RWPE2 (cell line): ENCODE results near the gene KIF26B.

ENCODE experiments used
- ATAC-seq: fragments of 200-7000 bp; cut with Tn5 transposase; 3 replicates; pipeline ENCODE4 v1.9.1; 2021; ENCODE audit warnings: low read depth
- DNase-seq: peaks from one replicate; pipeline ENCODE4 v3.0.0-alpha.2; 2020; ENCODE audit warnings: low spot score
- H3K27ac ChIP-seq: fragments of 450-650 bp; 2 replicates; pipeline ENCODE4 v1.5.1; 2017; ENCODE audit warnings: mild to moderate bottlenecking; ENCODE audit not compliant: poor library complexity, severe bottlenecking
- H3K27me3 ChIP-seq: fragments of 250-450 bp; sonication (Bioruptor Pico); 2 replicates; pipeline ENCODE4 v1.5.1; 2021; ENCODE audit warnings: mild to moderate bottlenecking, moderate library complexity; ENCODE audit not compliant: insufficient read depth, poor library complexity, severe bottlenecking
- H3K36me3 ChIP-seq: fragments of 250-450 bp; sonication (Bioruptor Pico); 2 replicates; pipeline ENCODE4 v1.5.1; 2020; ENCODE audit warnings: low read depth, mild to moderate bottlenecking, moderate library complexity
- H3K4me1 ChIP-seq: fragments of 250-450 bp; sonication (Bioruptor Pico); 2 replicates; pipeline ENCODE4 v1.5.1; 2021; ENCODE audit warnings: mild to moderate bottlenecking, moderate library complexity; ENCODE audit not compliant: insufficient read depth, poor library complexity, severe bottlenecking
- H3K4me3 ChIP-seq: fragments of 250-450 bp; sonication (Bioruptor Pico); 2 replicates; pipeline ENCODE4 v1.5.1; 2021; ENCODE audit warnings: mild to moderate bottlenecking, moderate library complexity; ENCODE audit not compliant: severe bottlenecking
- H3K9me3 ChIP-seq: fragments of 250-450 bp; sonication (Bioruptor Pico); 2 replicates; pipeline ENCODE4 v1.5.1; 2021; ENCODE audit warnings: mild to moderate bottlenecking, moderate library complexity; ENCODE audit not compliant: severe bottlenecking
- CTCF ChIP-seq: fragments of 450-650 bp; IDR thresholded peaks from one replicate; pipeline ENCODE4 v1.5.1; 2017; ENCODE audit warnings: mild to moderate bottlenecking, moderate library complexity; ENCODE audit not compliant: poor library complexity, severe bottlenecking

The KIF26B gene

DNA sequence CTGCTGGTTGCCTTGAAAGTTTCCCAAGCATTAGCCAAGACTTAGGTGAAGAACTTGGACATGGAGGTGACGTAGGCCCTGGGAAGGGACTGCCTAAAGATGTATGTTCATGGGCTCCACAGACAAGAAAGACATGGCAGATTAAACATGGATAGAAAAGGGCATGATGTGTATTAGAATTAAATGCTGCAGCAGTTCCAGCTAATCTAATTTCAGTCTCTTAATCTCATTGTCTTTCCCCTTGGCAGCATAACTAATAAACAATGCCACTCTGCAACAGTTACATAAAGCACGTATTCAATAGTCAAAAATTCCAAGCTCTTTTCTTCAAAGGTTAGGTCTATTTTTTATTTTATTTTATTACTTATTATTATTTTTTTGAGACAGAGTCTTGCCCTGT, 251.6 kb downstream of the KIF26B start:
- H3K27me3 ChIP-seq = no peaks in the 10 kb centered on the region
- no peak overlapping the region for H3K4me3 ChIP-seq
- H3K9me3 ChIP-seq = no peaks in the 10 kb centered on the region
- H3K4me1 ChIP-seq = no peaks in the 10 kb centered on the region
- no peak for TF ChIP-seq CTCF
- no peaks in the 10 kb centered on the region for H3K36me3 ChIP-seq
- DNase-seq (no peak), ATAC-seq (no peak)
- no peak overlapping the region for H3K27ac ChIP-seq

GRCh38 chr1:245407983-245408382, 253.2 kb downstream of the KIF26B start:
- no peak overlapping the region for H3K4me3 ChIP-seq
- no peaks in the 10 kb centered on the region for H3K36me3 ChIP-seq
- no peaks in the 10 kb centered on the region for H3K4me1 ChIP-seq
- no peak for TF ChIP-seq CTCF
- no peaks in the 10 kb centered on the region for H3K9me3 ChIP-seq
- no peaks in the 10 kb centered on the region for H3K27me3 ChIP-seq
- no peak for DNase-seq
- no peak overlapping the region for H3K27ac ChIP-seq
- no peak for ATAC-seq

GRCh38 chr1:245409341-245410195, 254.8 kb downstream of the KIF26B start:
- no peak for ATAC-seq
- H3K27me3 ChIP-seq = no peaks in the 10 kb centered on the region
- DNase-seq = no peak
- H3K4me3 ChIP-seq = no peak overlapping the region
- H3K36me3 ChIP-seq = no peaks in the 10 kb centered on the region
- H3K27ac ChIP-seq = no peak overlapping the region
- no peak for TF ChIP-seq CTCF
- no peaks in the 10 kb centered on the region for H3K9me3 ChIP-seq
- no peaks in the 10 kb centered on the region for H3K4me1 ChIP-seq

DNA sequence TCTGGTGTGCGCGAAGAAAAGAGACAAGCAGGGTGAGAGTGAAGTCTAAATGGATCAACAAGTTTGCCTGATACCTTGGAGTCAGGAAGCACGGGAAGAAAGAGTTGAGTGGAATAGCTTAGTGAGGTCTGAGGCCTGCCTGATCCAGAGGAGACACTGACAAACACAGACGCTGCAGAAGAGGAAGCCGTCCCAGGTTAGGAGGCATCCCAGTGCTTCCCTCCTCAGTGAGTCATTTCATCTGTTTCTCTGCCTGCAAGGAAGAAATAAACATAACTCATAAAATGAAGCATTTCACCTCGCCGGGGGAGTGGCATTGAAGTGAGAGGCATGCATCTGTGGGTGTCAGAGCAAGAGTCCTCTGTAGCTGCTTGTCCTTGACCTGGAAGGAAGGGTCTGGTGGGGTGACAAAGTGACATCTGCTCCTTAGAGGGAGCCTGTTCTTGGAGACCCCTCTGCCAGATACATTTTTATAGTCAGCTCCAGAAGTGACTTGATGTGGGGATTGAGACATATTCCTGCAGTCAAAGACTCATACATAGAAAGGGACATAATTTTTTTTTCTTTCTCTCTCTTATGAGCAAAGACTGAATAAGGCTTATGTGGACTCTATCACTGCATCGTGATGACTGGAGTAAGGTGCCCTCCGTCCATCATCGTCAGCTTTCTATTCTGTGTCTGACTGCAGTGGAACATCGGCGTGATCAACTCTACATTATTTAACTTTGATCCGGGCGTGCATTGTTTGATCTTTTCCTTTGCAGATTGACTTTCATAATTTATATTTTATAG, 256.7 kb downstream of the KIF26B start:
- no peaks in the 10 kb centered on the region for H3K27me3 ChIP-seq
- no peak overlapping the region for H3K4me3 ChIP-seq
- DNase-seq (no peak), ATAC-seq (no peak)
- H3K36me3 ChIP-seq = no peaks in the 10 kb centered on the region
- H3K9me3 ChIP-seq = no peaks in the 10 kb centered on the region
- no peaks in the 10 kb centered on the region for H3K4me1 ChIP-seq
- no peak for TF ChIP-seq CTCF
- H3K27ac ChIP-seq = no peak overlapping the region
